K562 (cell line): ENCODE data around the gene ABCC9. TPM values are rescaled to one million over a fixed set of nuclear protein-coding genes. Genes with fewer than 3 reads are reported as not detected.

Source experiments
- ATAC-seq: fragments of 200-7000 bp; cut with Tn5 transposase; 3 replicates; pipeline ENCODE4 v1.9.1; 2020; ENCODE audit warnings: moderate library complexity
- BruUV-seq: library from RNA; stranded (reverse); fragments of 400-500 nt; replicated peaks from 2 replicates; lab custom pipeline; 2021; lab: Mats Ljungman, UMichigan
- CTCF ChIA-PET: fragments of 300-600 bp; formaldehyde crosslinking; extraction: SDS; loops from one replicate; lab custom pipeline; 2021; ENCODE audit warnings: low intra/inter-chr PET ratio; lab: Yijun Ruan, JAX
- POLR2A ChIA-PET: fragments of 300-600, 350-650 bp; sonication (Branson Sonifier 250); formaldehyde crosslinking; extraction: SDS; loops from one replicate; lab custom pipeline; 2021; ENCODE audit warnings: antibody characterized with exemption, inconsistent platforms; lab: Yijun Ruan, JAX
- DNase-seq, 4 experiments: peaks; one replicate each; pipeline versions ENCODE4 v3.0.0 to v3.0.0-alpha.2; 2011 to 2018; ENCODE audit warnings: low spot score in 3 of 4, mixed read lengths in 3 of 4; ENCODE audit errors: extremely low read depth in 1 of 4
- FAIRE-seq: peaks from 2 replicates; lab custom pipeline; 2011; peaks lifted over from hg19 to GRCh38; lab: Jason Lieb, UNC
- H2AFZ ChIP-seq: 2 replicates; pipeline ENCODE4 v1.6.0; 2011; ENCODE audit warnings: low read depth, low read length, control low read depth, inconsistent platforms
- H3K27ac ChIP-seq: fragments of 200-600 bp; 3 replicates; pipeline ENCODE4 v1.8.0; 2011; ENCODE audit warnings: low read depth, mild to moderate bottlenecking, control low read depth, inconsistent platforms, low read length, moderate library complexity, mixed read lengths; ENCODE audit errors: extremely low read depth
- H3K27me3 ChIP-seq, 2 experiments: fragments of 300-600 bp in 1 of 2; 2 replicates in 1 of 2; 3 replicates in 1 of 2; pipeline versions ENCODE4 v1.6.0 to v1.8.0; 2011; ENCODE audit warnings: inconsistent platforms in 2 of 2, low read length in 2 of 2, mild to moderate bottlenecking in 1 of 2, mixed read lengths in 1 of 2, moderate library complexity in 1 of 2; ENCODE audit not compliant: control insufficient read depth in 2 of 2, insufficient read depth in 2 of 2
- H3K36me3 ChIP-seq: fragments of 300-600 bp; 3 replicates; pipeline ENCODE4 v1.8.0; 2011; ENCODE audit warnings: mild to moderate bottlenecking, low read length, inconsistent platforms; ENCODE audit not compliant: control insufficient read depth, insufficient read depth
- H3K4me1 ChIP-seq, 2 experiments: fragments of 200-600 bp in 1 of 2; replicated peaks in 1 of 2; 2 replicates in 1 of 2; 3 replicates in 1 of 2; pipeline versions ENCODE4 v1.5.1 to v1.8.0; 2011; ENCODE audit warnings: inconsistent platforms in 2 of 2, low read length in 2 of 2, mild to moderate bottlenecking in 1 of 2, mixed read lengths in 1 of 2, moderate library complexity in 1 of 2; ENCODE audit not compliant: control insufficient read depth in 2 of 2, insufficient read depth in 2 of 2
- H3K4me2 ChIP-seq: 2 replicates; pipeline ENCODE4 v1.6.1; 2011; ENCODE audit warnings: low read length, control low read depth, inconsistent platforms, mixed read lengths; ENCODE audit not compliant: insufficient read depth
- H3K4me3 ChIP-seq: fragments of 200-600 bp; sonication (generic), shearing (Covaris generic); 2 replicates; pipeline ENCODE4 v1.5.1; 2016; ENCODE audit warnings: control low read depth, inconsistent platforms
- H3K79me2 ChIP-seq: fragments of 200-600 bp; 3 replicates; pipeline ENCODE4 v1.8.0; 2011; ENCODE audit warnings: low read length, inconsistent platforms; ENCODE audit not compliant: control insufficient read depth, insufficient read depth
- H3K9ac ChIP-seq, 2 experiments: 2 replicates each; pipeline versions ENCODE4 v1.6.0 to v1.6.1; 2011; ENCODE audit warnings: low read depth in 2 of 2, low read length in 2 of 2, control low read depth in 1 of 2, inconsistent platforms in 1 of 2, mild to moderate bottlenecking in 1 of 2, mixed read lengths in 1 of 2; ENCODE audit not compliant: insufficient read depth in 1 of 2
- H3K9me1 ChIP-seq: one replicate; pipeline ENCODE4 v1.6.0; 2011; ENCODE audit warnings: inconsistent platforms, mild to moderate bottlenecking, low read length, moderate library complexity; ENCODE audit not compliant: control insufficient read depth, insufficient read depth
- H3K9me3 ChIP-seq: replicated peaks from 2 replicates; pipeline ENCODE4 v1.5.1; 2011; ENCODE audit warnings: low read depth, low read length, inconsistent platforms; ENCODE audit not compliant: control insufficient read depth, insufficient read depth
- H4K20me1 ChIP-seq: replicated peaks from 2 replicates; pipeline ENCODE4 v1.6.1; 2011; ENCODE audit warnings: low read length, inconsistent platforms, mixed read lengths; ENCODE audit not compliant: control insufficient read depth, insufficient read depth
- ADNP ChIP-seq: fragments of 200-800 bp; sonication (Bioruptor generic); IDR thresholded peaks from 2 replicates; pipeline ENCODE4 v1.6.1; 2016; ENCODE audit warnings: missing genetic modification characterization, missing compliant biosample characterization
- ARHGAP35 ChIP-seq: fragments of 450-650 bp; IDR thresholded peaks from 2 replicates; pipeline ENCODE4 v1.6.1; 2018; ENCODE audit not compliant: partially characterized antibody
- BDP1 ChIP-seq: IDR thresholded peaks from 3 replicates; pipeline ENCODE4 v1.6.1; 2011; ENCODE audit not compliant: insufficient read length, insufficient read depth
- CBFA2T3 ChIP-seq: fragments of 450-650 bp; IDR thresholded peaks from 2 replicates; pipeline ENCODE4 v1.6.1; 2017
- E2F3 ChIP-seq: fragments of 250-450 bp; sonication (Bioruptor Pico); IDR thresholded peaks from 2 replicates; pipeline ENCODE4 v1.4.0; 2020; ENCODE audit warnings: mild to moderate bottlenecking
- FOXJ2 ChIP-seq: fragments of 200-800 bp; sonication (Bioruptor generic); IDR thresholded peaks from 2 replicates; pipeline ENCODE4 v1.6.1; 2016; ENCODE audit warnings: missing genetic modification characterization, missing compliant biosample characterization
- ID3 ChIP-seq, 2 experiments: fragments of 250-450 bp in 1 of 2; fragments of 450-650 bp in 1 of 2; sonication (Bioruptor Pico) in 1 of 2; IDR thresholded peaks; 2 replicates each; pipeline versions ENCODE4 v1.6.1 to v1.8.0; 2016 to 2021; ENCODE audit warnings: mild to moderate bottlenecking in 2 of 2, moderate library complexity in 2 of 2, missing compliant biosample characterization in 1 of 2, missing genetic modification characterization in 1 of 2
- MXI1 ChIP-seq: IDR thresholded peaks from 2 replicates; pipeline ENCODE4 v1.6.1; 2011; ENCODE audit warnings: low read depth, mild to moderate bottlenecking, improper control_type of control experiment, low read length
- NCOA6 ChIP-seq: fragments of 450-650 bp; IDR thresholded peaks from 2 replicates; pipeline ENCODE4 v1.6.1; 2017; ENCODE audit warnings: mild to moderate bottlenecking
- SAP30 ChIP-seq: fragments of 200-600 bp; sonication (generic); IDR thresholded peaks from 2 replicates; pipeline ENCODE4 v1.6.1; 2012; ENCODE audit warnings: borderline replicate concordance, low read depth, mild to moderate bottlenecking, moderate library complexity, low read length, control low read depth, inconsistent platforms; ENCODE audit not compliant: insufficient read depth, poor library complexity, severe bottlenecking
- TEAD4 ChIP-seq, 2 experiments: sonication (generic) in 1 of 2; formaldehyde crosslinking in 1 of 2; IDR thresholded peaks; 2 replicates each; pipeline versions ENCODE4 v1.6.1 to v1.8.0; 2012 to 2022; ENCODE audit warnings: borderline replicate concordance in 1 of 2, inconsistent platforms in 1 of 2, low read length in 1 of 2, mild to moderate bottlenecking in 1 of 2, missing genetic modification reagents in 1 of 2
- WGBS: fragments of 100-300 bp; shearing (Covaris generic); methylation state at CpG from one replicate; pipeline ENCODE4 v1.1.6; 2016; ENCODE audit warnings: low coverage, mixed read lengths; ENCODE audit not compliant: insufficient coverage; ENCODE audit errors: missing lambda C conversion rate; 5-methylcytosine and 5-hydroxymethylcytosine counted together
- in situ Hi-C: fragments of 300-500 bp; cut with MboI; formaldehyde crosslinking; loops from 4 replicates; pipeline ENCODE4 v1.15.0; 2018; ENCODE audit warnings: inconsistent platforms, mixed read lengths
- intact Hi-C: fragments of 100-400 bp; cut with micrococcal nuclease; formaldehyde crosslinking; loops from 2 replicates; pipeline ENCODE4 v1.14.2; 2022
- polyA plus RNA-seq, 8 experiments: library from polyadenylated mRNA; depleted of rRNA in 4 of 8; stranded (reverse) in 5 of 8; unstranded in 3 of 8; fragments of >200 nt; fragmentation: Nextera tagmentation in 2 of 8; fragmentation: Illumina TruSeq in 1 of 8; extraction: Ambion mirVana in 2 of 8; extraction: Trizol in 1 of 8; gene quantifications; 2 replicates each; pipeline versions ENCODE4 v1.2.1 to v1.2.3, GENCODE V29; 2011 to 2014; ENCODE audit warnings: inconsistent platforms in 1 of 8, missing spikeins in 1 of 8
- total RNA-seq, 7 experiments: library from RNA; depleted of rRNA in 6 of 7; stranded (reverse); fragments of >200 nt in 6 of 7; fragmentation: Illumina TruSeq in 2 of 7; extraction: Trizol in 2 of 7; gene quantifications; 2 replicates each; pipeline versions ENCODE4 v1.2.1 to v1.2.3, GENCODE V29; 2011 to 2021; ENCODE audit warnings: low replicate concordance in 1 of 7
- TF ChIP-seq, protein P1 (sequence below): fragments of 450-650 bp; IDR thresholded peaks from 2 replicates; pipeline ENCODE4 v1.6.1; 2016
- TF ChIP-seq, protein P2 (sequence below): fragments of 250-450 bp; sonication (Bioruptor Pico); IDR thresholded peaks from 2 replicates; pipeline ENCODE4 v1.8.0; 2022; ENCODE audit warnings: moderate library complexity, mild to moderate bottlenecking, inconsistent platforms
- TF ChIP-seq, protein P3 (sequence below): sonication (generic); formaldehyde crosslinking; IDR thresholded peaks from 2 replicates; pipeline ENCODE4 v1.8.0; 2022; ENCODE audit warnings: missing genetic modification reagents, mild to moderate bottlenecking, moderate library complexity, borderline replicate concordance

Gene ABCC9
- total and polyA plus RNA-seq, 9 of the 15 experiments (the other 6 are each of a cell fraction or from before 2014, with no cell fraction given) = 0.05 to 0.40 (median 0.18) TPM

DNA sequence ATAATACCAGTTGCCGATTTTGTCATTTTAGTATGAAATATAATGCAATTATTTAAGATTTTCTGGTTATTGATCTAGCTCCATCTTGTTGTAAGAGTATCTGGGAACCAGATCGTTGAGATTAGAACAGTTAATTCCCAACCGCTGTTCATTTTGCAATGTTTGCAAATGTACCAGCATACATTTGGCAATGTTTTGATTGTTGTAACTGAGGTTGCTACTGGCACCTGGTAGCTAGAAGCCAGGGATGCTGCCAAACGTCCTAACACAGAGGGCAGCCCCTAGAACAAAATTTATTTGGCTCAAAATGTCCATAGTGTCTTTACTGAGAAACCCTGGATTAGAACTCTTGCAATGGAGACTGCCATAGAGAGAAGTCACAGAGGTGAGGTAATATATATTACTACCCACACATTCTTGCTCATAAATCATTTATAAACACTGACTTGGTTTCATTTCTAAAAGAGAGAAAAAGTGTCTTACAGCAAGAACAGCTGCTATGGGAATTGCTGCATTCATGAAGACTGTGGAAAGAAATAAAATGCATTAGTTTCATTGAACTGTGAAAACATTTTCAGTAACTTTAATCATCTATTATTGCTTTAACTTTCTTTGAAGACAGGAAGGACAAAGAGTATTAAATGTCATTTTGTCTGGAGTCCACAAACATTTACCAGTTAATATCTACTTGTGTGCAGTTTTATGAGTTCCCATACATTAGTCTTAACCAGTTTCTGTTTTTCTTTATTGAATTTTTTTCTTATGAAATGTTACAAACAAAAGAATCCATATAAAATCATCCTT, 46.2 kb downstream of the ABCC9 start:
- intact Hi-C loops = no loop called here
- Histone ChIP-seq H3K27me3 (no peaks in the 10 kb centered on the region), H3K9me3 (no peaks in the 10 kb centered on the region; the same call in 1 of the 2 replicates), H3K79me2 (no peaks in the 10 kb centered on the region), H3K9ac (no peak overlapping the region), H3K4me1 (no peaks in the 10 kb centered on the region), H3K36me3 (no peaks in the 10 kb centered on the region), H3K4me3 (no peak overlapping the region), H2AFZ (no peak overlapping the region), H3K9me1 (no peaks in the 10 kb centered on the region), H3K4me2 (no peak overlapping the region), H3K27ac (no peak overlapping the region), H4K20me1 (no peaks in the 10 kb centered on the region)
- CTCF ChIA-PET = no interaction called here
- DNase-seq (no peak), ATAC-seq (no peak), FAIRE-seq (no peak)
- no TSS peak for BruUV-seq
- in situ Hi-C loops = no loop called here
- TF ChIP-seq ADNP = no peak
- no peak for TF ChIP-seq ARHGAP35
- TF ChIP-seq SAP30 = no peak
- TF ChIP-seq, protein P1, sequence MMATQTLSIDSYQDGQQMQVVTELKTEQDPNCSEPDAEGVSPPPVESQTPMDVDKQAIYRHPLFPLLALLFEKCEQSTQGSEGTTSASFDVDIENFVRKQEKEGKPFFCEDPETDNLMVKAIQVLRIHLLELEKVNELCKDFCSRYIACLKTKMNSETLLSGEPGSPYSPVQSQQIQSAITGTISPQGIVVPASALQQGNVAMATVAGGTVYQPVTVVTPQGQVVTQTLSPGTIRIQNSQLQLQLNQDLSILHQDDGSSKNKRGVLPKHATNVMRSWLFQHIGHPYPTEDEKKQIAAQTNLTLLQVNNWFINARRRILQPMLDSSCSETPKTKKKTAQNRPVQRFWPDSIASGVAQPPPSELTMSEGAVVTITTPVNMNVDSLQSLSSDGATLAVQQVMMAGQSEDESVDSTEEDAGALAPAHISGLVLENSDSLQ = no peak
- TF ChIP-seq, protein P2, sequence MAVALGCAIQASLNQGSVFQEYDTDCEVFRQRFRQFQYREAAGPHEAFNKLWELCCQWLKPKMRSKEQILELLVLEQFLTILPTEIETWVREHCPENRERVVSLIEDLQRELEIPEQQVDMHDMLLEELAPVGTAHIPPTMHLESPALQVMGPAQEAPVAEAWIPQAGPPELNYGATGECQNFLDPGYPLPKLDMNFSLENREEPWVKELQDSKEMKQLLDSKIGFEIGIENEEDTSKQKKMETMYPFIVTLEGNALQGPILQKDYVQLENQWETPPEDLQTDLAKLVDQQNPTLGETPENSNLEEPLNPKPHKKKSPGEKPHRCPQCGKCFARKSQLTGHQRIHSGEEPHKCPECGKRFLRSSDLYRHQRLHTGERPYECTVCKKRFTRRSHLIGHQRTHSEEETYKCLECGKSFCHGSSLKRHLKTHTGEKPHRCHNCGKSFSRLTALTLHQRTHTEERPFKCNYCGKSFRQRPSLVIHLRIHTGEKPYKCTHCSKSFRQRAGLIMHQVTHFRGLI = no peak
- TF ChIP-seq, protein P3, sequence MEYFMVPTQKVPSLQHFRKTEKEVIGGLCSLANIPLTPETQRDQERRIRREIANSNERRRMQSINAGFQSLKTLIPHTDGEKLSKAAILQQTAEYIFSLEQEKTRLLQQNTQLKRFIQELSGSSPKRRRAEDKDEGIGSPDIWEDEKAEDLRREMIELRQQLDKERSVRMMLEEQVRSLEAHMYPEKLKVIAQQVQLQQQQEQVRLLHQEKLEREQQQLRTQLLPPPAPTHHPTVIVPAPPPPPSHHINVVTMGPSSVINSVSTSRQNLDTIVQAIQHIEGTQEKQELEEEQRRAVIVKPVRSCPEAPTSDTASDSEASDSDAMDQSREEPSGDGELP = no peak
- TF ChIP-seq ID3 (CRISPR knock-in tag; IDR thresholded peaks at IDR 0.05) = no peak
- no peak for TF ChIP-seq ID3 (tag; IDR thresholded peaks at IDR 0.05)
- TF ChIP-seq TEAD4 (IDR thresholded peaks at IDR 0.05; ENCODE audit: low read length) = no peak
- no peak for TF ChIP-seq TEAD4 (CRISPR knock-in tag; IDR thresholded peaks at IDR 0.05; ENCODE audit: borderline replicate concordance)
- TF ChIP-seq NCOA6 = no peak
- no peak for TF ChIP-seq MXI1
- TF ChIP-seq BDP1 = no peak
- no peak for TF ChIP-seq CBFA2T3
- no peak for TF ChIP-seq FOXJ2
- TF ChIP-seq E2F3 (CRISPR knock-in tag) = no peak
- WGBS = 2% methylated on average over 4 of the region's 4 CpGs
- POLR2A ChIA-PET = no interaction called here
